C4-2B (cell line): Measurements from ENCODE around the gene SORCS2.

Experiments used
- H3K27ac ChIP-seq: fragments of 450-650 bp; 2 replicates; pipeline ENCODE4 v1.5.1; 2017
- CTCF ChIP-seq: fragments of 450-650 bp; conservative IDR thresholded peaks from 2 replicates; pipeline ENCODE4 v1.5.1; 2017; ENCODE audit warnings: mild to moderate bottlenecking
- ZFX ChIP-seq: fragments of 450-650 bp; IDR thresholded peaks from 2 replicates; pipeline ENCODE4 v1.6.1; 2017

Gene SORCS2

DNA sequence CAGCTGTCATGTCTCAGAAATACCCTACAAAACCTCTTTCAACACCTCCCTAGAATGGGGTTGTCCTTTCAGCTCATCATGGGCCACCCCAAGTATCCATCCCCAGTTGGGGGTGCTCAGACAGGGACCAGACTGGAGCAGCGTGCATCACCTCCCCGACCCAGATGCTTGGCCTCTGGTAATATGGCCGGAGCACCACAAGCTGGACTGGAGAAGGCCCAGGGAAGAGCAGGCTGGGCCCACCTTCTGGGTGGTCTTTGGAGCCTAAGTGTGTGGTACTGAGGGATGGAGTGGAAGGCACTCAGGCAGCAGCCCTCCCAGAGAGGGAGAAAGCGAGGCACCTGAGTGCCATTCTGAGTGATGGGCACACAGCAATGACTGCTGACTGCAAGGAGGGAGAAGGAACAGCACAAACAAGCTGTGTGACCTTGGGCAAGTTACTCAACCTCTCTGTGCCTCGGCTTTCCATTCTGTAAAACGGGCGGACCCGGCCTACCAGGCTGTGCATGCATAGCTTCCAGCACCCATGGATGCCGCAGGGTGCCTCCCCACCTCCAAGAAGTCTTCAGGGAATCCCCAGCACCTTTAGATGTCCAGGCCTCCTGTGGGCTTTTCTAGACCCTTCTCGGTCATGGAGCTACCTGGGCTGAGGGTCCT is 519.1 kb downstream of the SORCS2 start:
- TF ChIP-seq ZFX (no peak), CTCF (no peak)
- no peak overlapping the region for H3K27ac ChIP-seq

DNA sequence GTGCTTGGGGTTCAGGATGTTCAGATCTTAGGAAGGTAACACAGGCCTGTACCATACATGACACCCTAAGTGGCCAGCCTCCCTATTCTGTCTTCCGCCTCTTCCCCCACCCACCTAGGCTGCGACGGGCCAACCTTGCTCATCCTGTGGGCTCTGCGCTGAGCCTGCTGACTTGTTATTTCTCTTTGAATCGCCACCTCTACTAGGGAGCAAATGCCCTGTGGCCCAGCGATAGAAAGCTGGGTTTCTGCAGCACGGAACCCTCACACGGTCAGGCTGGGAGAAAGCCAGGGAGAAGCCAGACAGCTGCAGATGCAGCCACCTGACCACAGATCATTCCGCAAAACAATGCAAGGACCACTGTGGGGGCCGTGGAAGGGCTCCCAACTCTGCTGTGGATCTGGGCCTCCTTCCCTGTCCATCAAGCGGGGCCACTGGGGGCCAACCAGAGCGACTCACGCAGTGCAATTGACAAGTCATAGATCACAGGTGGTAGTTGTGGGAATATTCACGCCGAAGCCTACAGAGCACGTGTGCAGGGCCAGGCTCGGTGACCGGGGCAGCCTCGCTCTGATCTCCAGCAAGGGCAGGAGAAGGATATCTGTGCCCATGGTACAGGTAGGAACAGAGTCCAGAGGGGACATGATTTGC is 519.8 kb downstream of the SORCS2 start:
- TF ChIP-seq CTCF = no peak
- no peak for TF ChIP-seq ZFX
- H3K27ac ChIP-seq = no peak overlapping the region

- TF ChIP-seq ZFX = no peak
- no peak for TF ChIP-seq CTCF
- no peak overlapping the region for H3K27ac ChIP-seq
These were observed 521.4 kb downstream of the SORCS2 start for GRCh38 chr4:7713757-7714156.

- TF ChIP-seq CTCF (no peak), ZFX (no peak)
- H3K27ac ChIP-seq = no peak overlapping the region
These were observed 521.8 kb downstream of the SORCS2 start for GRCh38 chr4:7714176-7714575.

- no peak for TF ChIP-seq CTCF
- no peak for TF ChIP-seq ZFX
- no peak overlapping the region for H3K27ac ChIP-seq
These were observed 522.4 kb downstream of the SORCS2 start for GRCh38 chr4:7714738-7715137.

- H3K27ac ChIP-seq = no peak overlapping the region
- TF ChIP-seq CTCF = no peak
- no peak for TF ChIP-seq ZFX
These were observed 523.1 kb downstream of the SORCS2 start for GRCh38 chr4:7715271-7716009.
